ENCODE measurements around the gene GSTM4. TPM values are rescaled to one million over a fixed set of nuclear protein-coding genes. Genes with fewer than 3 reads are reported as not detected.
"Not testable (repeated sequence)": the region's sequence is repeated elsewhere in the genome, so short reads cannot be mapped to it uniquely, and the experiment has no call there.

The GSTM4 gene
- total RNA-seq, 1 experiment from 2014 or later, result 4.5 TPM

GRCh38 chr1:109702940-109703339 lies 47.0 kb downstream of the GSTM4 start:
- DNase-seq (ENCODE audit: low spot score), result not testable (repeated sequence)

GRCh38 chr1:109704173-109704572 lies 48.3 kb downstream of the GSTM4 start:
- DNase-seq (ENCODE audit: low spot score), result no peak

GRCh38 chr1:109705411-109705810 lies 49.5 kb downstream of the GSTM4 start:
- no peak for DNase-seq (ENCODE audit: low spot score)

GRCh38 chr1:109708949-109709348 lies 53.0 kb downstream of the GSTM4 start:
- DNase-seq (ENCODE audit: low spot score), result not testable (repeated sequence)

- DNase-seq (ENCODE audit: low spot score), result not testable (repeated sequence)
Measured at GRCh38 chr1:109709822-109710221, 53.9 kb downstream of the GSTM4 start.

Other genes with a start within 250 kb of the GSTM4 start
- gene PSMA5, start 229.7 kb upstream of the GSTM4 start, total RNA-seq (2014; rRNA removed; shearing (Covaris generic)), result 61.2 and 80.9 TPM in 2 replicates
- not detected in 2 replicates for gene SYPL2, start 189.6 kb upstream of the GSTM4 start, total RNA-seq (2014; rRNA removed; shearing (Covaris generic))
- 10.8 and 14.1 TPM in 2 replicates for gene ATXN7L2, start 172.2 kb upstream of the GSTM4 start, total RNA-seq (2014; rRNA removed; shearing (Covaris generic))
- gene CYB561D1, start 162.0 kb upstream of the GSTM4 start, total RNA-seq (2014; rRNA removed; shearing (Covaris generic)), result 5.9 TPM in 2 replicates
- 1.1 and 1.2 TPM in 2 replicates for gene AMIGO1, start 146.4 kb upstream of the GSTM4 start, total RNA-seq (2014; rRNA removed; shearing (Covaris generic))
- gene GPR61, start 116.2 kb upstream of the GSTM4 start, total RNA-seq (2014; rRNA removed; shearing (Covaris generic)), result 0.18 TPM in 1 of 2 replicates, not detected in the other
- 3.8 and 3.9 TPM in 2 replicates for gene GNAI3, start 107.5 kb upstream of the GSTM4 start, total RNA-seq (2014; rRNA removed; shearing (Covaris generic))
- not detected in 2 replicates for gene GNAT2, start 36.5 kb upstream of the GSTM4 start, total RNA-seq (2014; rRNA removed; shearing (Covaris generic))
- gene AMPD2, start 36.3 kb upstream of the GSTM4 start, total RNA-seq (2014; rRNA removed; shearing (Covaris generic)), result 93.4 and 94.2 TPM in 2 replicates
- not detected in 2 replicates for gene GSTM2, start 12.0 kb downstream of the GSTM4 start, total RNA-seq (2014; rRNA removed; shearing (Covaris generic))
- not detected in 2 replicates for gene GSTM1, start 31.7 kb downstream of the GSTM4 start, total RNA-seq (2014; rRNA removed; shearing (Covaris generic))
- not detected in 2 replicates for gene GSTM5, start 56.2 kb downstream of the GSTM4 start, total RNA-seq (2014; rRNA removed; shearing (Covaris generic))
- not detected in 2 replicates for gene GSTM3, start 84.9 kb downstream of the GSTM4 start, total RNA-seq (2014; rRNA removed; shearing (Covaris generic))
- 107 and 120 TPM in 2 replicates for gene EPS8L3, start 107.8 kb downstream of the GSTM4 start, total RNA-seq (2014; rRNA removed; shearing (Covaris generic))